H1 (cell line): ENCODE data around the gene ANKRD12. TPM values are rescaled to one million over a fixed set of nuclear protein-coding genes. Genes with fewer than 3 reads are reported as not detected.

ENCODE experiments used
- CTCF ChIA-PET: fragments of 300-600 bp; sonication (Branson Sonifier 250); formaldehyde crosslinking; loops from one replicate; lab custom pipeline; 2021; ENCODE audit not compliant: partially characterized antibody; lab: Charles Lee
- POLR2A ChIA-PET: fragments of 300-600 bp; sonication (Branson Sonifier 250); formaldehyde crosslinking; loops from one replicate; lab custom pipeline; 2021; ENCODE audit warnings: inconsistent platforms; ENCODE audit not compliant: partially characterized antibody; lab: Charles Lee
- DNase-seq, 2 experiments: peaks; one replicate each; pipeline versions ENCODE4 v3.0.0 to v3.0.0-alpha.2; 2010 to 2022; ENCODE audit warnings: low spot score in 2 of 2, low read depth in 1 of 2, mixed read lengths in 1 of 2
- FAIRE-seq: peaks from 2 replicates; lab custom pipeline; 2011; peaks lifted over from hg19 to GRCh38; lab: Jason Lieb, UNC
- H2AFZ ChIP-seq: 2 replicates; pipeline ENCODE4 v1.8.1; 2012; ENCODE audit warnings: low read length, inconsistent platforms
- H2AK5ac ChIP-seq: 2 replicates; pipeline ENCODE4 v1.6.1; 2013; ENCODE audit warnings: low read depth, low read length
- H2BK120ac ChIP-seq: replicated peaks from 2 replicates; pipeline ENCODE3; 2013; ENCODE audit warnings: low read depth, low read length, inconsistent platforms
- H2BK12ac ChIP-seq: 2 replicates; pipeline ENCODE4 v1.6.1; 2013; ENCODE audit warnings: low read depth, low read length
- H2BK15ac ChIP-seq: 2 replicates; pipeline ENCODE4 v1.6.1; 2013; ENCODE audit warnings: low read length
- H2BK20ac ChIP-seq: 2 replicates; pipeline ENCODE4 v1.6.1; 2013; ENCODE audit warnings: low read length
- H2BK5ac ChIP-seq: 2 replicates; pipeline ENCODE4 v1.6.1; 2013; ENCODE audit warnings: low read depth, low read length
- H3K14ac ChIP-seq: 2 replicates; pipeline ENCODE4 v1.6.1; 2013; ENCODE audit warnings: inconsistent platforms; ENCODE audit not compliant: insufficient read length
- H3K18ac ChIP-seq: 2 replicates; pipeline ENCODE4 v1.6.1; 2013; ENCODE audit warnings: low read length; ENCODE audit errors: extremely low read depth
- H3K23ac ChIP-seq: 2 replicates; pipeline ENCODE4 v1.6.1; 2013; ENCODE audit warnings: inconsistent platforms; ENCODE audit not compliant: insufficient read length
- H3K23me2 ChIP-seq: 2 replicates; pipeline ENCODE4 v1.6.1; 2013; ENCODE audit warnings: low read depth, low read length
- H3K27ac ChIP-seq: 2 replicates; pipeline ENCODE4 v1.6.1; 2011; ENCODE audit warnings: low read depth, low read length, inconsistent platforms
- H3K27me3 ChIP-seq, 4 experiments: replicated peaks in 1 of 4; 1 replicate in 1 of 4; 2 replicates in 3 of 4; pipeline versions ENCODE4 v1.6.1 to v1.8.1; 2011 to 2013; ENCODE audit warnings: low read length in 3 of 4, mild to moderate bottlenecking in 3 of 4, inconsistent platforms in 2 of 4, mixed read lengths in 2 of 4, moderate library complexity in 1 of 4; ENCODE audit not compliant: control insufficient read depth in 3 of 4, insufficient read depth in 3 of 4; ENCODE audit errors: extremely low read depth in 1 of 4
- H3K36me3 ChIP-seq, 4 experiments: 2 replicates each; pipeline versions ENCODE4 v1.6.1 to v1.8.1; 2011 to 2013; ENCODE audit warnings: mild to moderate bottlenecking in 4 of 4, low read length in 3 of 4, moderate library complexity in 2 of 4, control low read depth in 1 of 4, inconsistent platforms in 1 of 4; ENCODE audit not compliant: insufficient read depth in 4 of 4, control insufficient read depth in 2 of 4
- H3K4ac ChIP-seq: replicated peaks from 2 replicates; pipeline ENCODE3; 2013; ENCODE audit warnings: low read length, low read depth, mixed read lengths, inconsistent platforms; ENCODE audit not compliant: insufficient read length
- H3K4me1 ChIP-seq, 4 experiments: replicated peaks in 1 of 4; 1 replicate in 1 of 4; 2 replicates in 3 of 4; pipeline versions ENCODE4 v1.6.1 to v1.8.1; 2011 to 2013; ENCODE audit warnings: low read length in 3 of 4, inconsistent platforms in 2 of 4, mixed read lengths in 1 of 4; ENCODE audit not compliant: insufficient read depth in 4 of 4, control insufficient read depth in 3 of 4
- H3K4me2 ChIP-seq, 2 experiments: 2 replicates each; pipeline versions ENCODE4 v1.6.1 to v1.8.1; 2011 to 2013; ENCODE audit warnings: low read depth in 2 of 2, low read length in 2 of 2, control low read depth in 1 of 2, inconsistent platforms in 1 of 2, mild to moderate bottlenecking in 1 of 2; ENCODE audit not compliant: insufficient read depth in 1 of 2
- H3K4me3 ChIP-seq, 4 experiments: fragments of 200-600, 300-600 bp in 1 of 4; sonication (generic), shearing (Covaris generic), sonication (Bioruptor Twin) in 1 of 4; 2 replicates each; pipeline versions ENCODE4 v1.5.1 to v1.8.1; 2011 to 2016; ENCODE audit warnings: low read length in 4 of 4, low read depth in 3 of 4, control low read depth in 2 of 4, inconsistent platforms in 2 of 4, mild to moderate bottlenecking in 2 of 4, mixed read lengths in 1 of 4, moderate library complexity in 1 of 4; ENCODE audit not compliant: insufficient read depth in 2 of 4; ENCODE audit errors: extremely low read depth in 1 of 4
- H3K56ac ChIP-seq: replicated peaks from 2 replicates; pipeline ENCODE3; 2013; ENCODE audit warnings: low read depth, mild to moderate bottlenecking, mixed read lengths, low read length, inconsistent platforms; ENCODE audit not compliant: insufficient read length
- H3K79me1 ChIP-seq: 2 replicates; pipeline ENCODE4 v1.6.1; 2013; ENCODE audit warnings: low read depth, low read length, control low read depth
- H3K79me2 ChIP-seq, 2 experiments: 2 replicates each; pipeline versions ENCODE4 v1.6.1 to v1.8.1; 2012 to 2013; ENCODE audit warnings: low read length in 2 of 2, mild to moderate bottlenecking in 2 of 2, inconsistent platforms in 1 of 2; ENCODE audit not compliant: insufficient read depth in 2 of 2, control insufficient read depth in 1 of 2
- H3K9ac ChIP-seq, 4 experiments: replicated peaks in 1 of 4; 1 replicate in 1 of 4; 2 replicates in 3 of 4; pipeline versions ENCODE4 v1.6.1 to v1.8.1; 2011 to 2013; ENCODE audit warnings: low read depth in 3 of 4, low read length in 3 of 4, control low read depth in 2 of 4, mild to moderate bottlenecking in 2 of 4, moderate library complexity in 2 of 4, inconsistent platforms in 1 of 4; ENCODE audit errors: extremely low read depth in 1 of 4
- H3K9me3 ChIP-seq, 2 experiments: 2 replicates each; pipeline versions ENCODE4 v1.6.1 to v1.8.1; 2012 to 2013; ENCODE audit warnings: mild to moderate bottlenecking in 2 of 2, moderate library complexity in 2 of 2, control low read depth in 1 of 2, inconsistent platforms in 1 of 2, low read depth in 1 of 2, low read length in 1 of 2, mixed read lengths in 1 of 2; ENCODE audit not compliant: insufficient read depth in 2 of 2
- H4K20me1 ChIP-seq, 2 experiments: replicated peaks in 1 of 2; 2 replicates each; pipeline versions ENCODE3 to v1.8.1; 2011 to 2013; ENCODE audit warnings: inconsistent platforms in 2 of 2, low read length in 2 of 2, mild to moderate bottlenecking in 1 of 2; ENCODE audit not compliant: insufficient read depth in 2 of 2, control insufficient read depth in 1 of 2
- H4K5ac ChIP-seq: 2 replicates; pipeline ENCODE4 v1.6.1; 2013; ENCODE audit warnings: low read length, low read depth, mixed read lengths, inconsistent platforms; ENCODE audit not compliant: insufficient read length
- H4K8ac ChIP-seq: 2 replicates; pipeline ENCODE4 v1.8.0; 2013; ENCODE audit warnings: mild to moderate bottlenecking, moderate library complexity, low read length, inconsistent platforms; ENCODE audit not compliant: insufficient read depth; ENCODE audit errors: extremely low read depth
- H4K91ac ChIP-seq: replicated peaks from 2 replicates; pipeline ENCODE3; 2013; ENCODE audit warnings: low read length, mixed read lengths, inconsistent platforms; ENCODE audit not compliant: insufficient read length
- ATF2 ChIP-seq: IDR thresholded peaks from 2 replicates; pipeline ENCODE4 v1.6.1; 2012; ENCODE audit warnings: low read length, inconsistent platforms
- ATF3 ChIP-seq: IDR thresholded peaks from 2 replicates; pipeline ENCODE4 v1.6.1; 2011; ENCODE audit warnings: low read depth, mild to moderate bottlenecking, low read length; ENCODE audit not compliant: insufficient read depth
- CTBP2 ChIP-seq: IDR thresholded peaks from 2 replicates; pipeline ENCODE4 v1.7.0; 2011; ENCODE audit warnings: borderline replicate concordance, mild to moderate bottlenecking, moderate library complexity, mixed read lengths, low read length; ENCODE audit not compliant: insufficient read depth, insufficient read length
- NANOG ChIP-seq: IDR thresholded peaks from 2 replicates; pipeline ENCODE4 v1.6.1; 2011; ENCODE audit warnings: low read length, low read depth, mild to moderate bottlenecking, inconsistent platforms; ENCODE audit not compliant: insufficient read depth, poor library complexity, severe bottlenecking
- POU5F1 ChIP-seq: IDR thresholded peaks from 2 replicates; pipeline ENCODE4 v1.6.1; 2011; ENCODE audit warnings: low read depth, mild to moderate bottlenecking, low read length, moderate library complexity
- RFX5 ChIP-seq: IDR thresholded peaks from 2 replicates; pipeline ENCODE4 v1.6.1; 2011; ENCODE audit warnings: low read depth, low read length, improper control_type of control experiment, borderline replicate concordance
- SP1 ChIP-seq: IDR thresholded peaks from 2 replicates; pipeline ENCODE4 v1.6.1; 2011; ENCODE audit warnings: low read depth, low read length
- TBP ChIP-seq: IDR thresholded peaks from 2 replicates; pipeline ENCODE4 v1.6.1; 2011; ENCODE audit warnings: low read depth, low read length, improper control_type of control experiment
- WGBS, 2 experiments: shearing (Covaris generic) in 1 of 2; methylation state at CpG; one replicate each; pipeline versions ENCODE4 v1.1.6 to v1.1.7; 2013 to 2015; ENCODE audit warnings: low lambda C conversion rate in 2 of 2, mixed read lengths in 2 of 2, inconsistent platforms in 1 of 2, low coverage in 1 of 2, missing lambda C conversion rate in 1 of 2; ENCODE audit not compliant: insufficient replicate concordance in 2 of 2, insufficient coverage in 1 of 2, insufficient read length in 1 of 2; ENCODE audit errors: extremely low coverage in 1 of 2, missing lambda C conversion rate in 1 of 2; 5-methylcytosine and 5-hydroxymethylcytosine counted together
- polyA plus RNA-seq, 7 experiments: library from polyadenylated mRNA; depleted of rRNA in 3 of 7; stranded (reverse) in 5 of 7; unstranded in 2 of 7; fragments of >200 nt in 5 of 7; fragments of 200-250 nt in 2 of 7; gene quantifications; 1 replicate in 5 of 7; 2 replicates in 1 of 7; 4 replicates in 1 of 7; pipeline versions ENCODE4 v1.2.1 to v1.2.3, GENCODE V29; 2011 to 2013; ENCODE audit warnings: missing spikeins in 2 of 7, mixed read lengths in 2 of 7
- total RNA-seq: library from RNA; stranded (reverse); fragmentation: NEBNext Ultra II Directional; extraction: Animal tissue kit (Norgen Biotek cat#: 25700); gene quantifications from 2 replicates; pipeline ENCODE4 v1.2.1, GENCODE V29; 2021
- TF ChIP-seq, protein P1 (sequence below), 3 experiments: IDR thresholded peaks; 1 replicate in 2 of 3; 2 replicates in 1 of 3; pipeline versions ENCODE4 v1.5.1 to v1.6.1; 2011; ENCODE audit warnings: low read length in 3 of 3, mild to moderate bottlenecking in 3 of 3, inconsistent platforms in 2 of 3, low read depth in 1 of 3, moderate library complexity in 1 of 3; ENCODE audit not compliant: insufficient read depth in 1 of 3; ENCODE audit errors: control extremely low read depth in 1 of 3

ANKRD12 gene
- total and polyA plus RNA-seq, 2 of the 8 experiments (the other 6 are each of a cell fraction or from before 2014, with no cell fraction given) = 2.6 to 37.9 TPM

DNA sequence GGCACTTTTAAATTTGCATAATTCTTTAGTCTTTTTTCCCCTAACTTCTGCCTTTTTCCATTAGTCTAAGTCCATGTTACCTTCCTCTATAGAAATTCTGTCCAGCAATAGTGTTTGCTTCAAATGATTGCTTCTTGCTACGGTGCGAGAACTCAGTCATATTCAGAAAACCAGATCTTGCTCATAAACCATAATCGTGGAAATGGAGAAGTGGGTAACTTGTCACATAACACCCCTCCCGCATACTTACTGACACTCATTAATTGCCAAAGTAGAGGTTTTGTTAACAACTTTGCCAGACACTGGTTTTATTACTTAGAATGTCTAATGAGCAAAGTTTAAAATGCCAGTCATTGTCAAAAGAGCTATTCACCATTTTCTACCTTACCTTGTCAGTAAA lies 103.7 kb downstream of the ANKRD12 start:
- Histone ChIP-seq H3K27me3 (no peaks in the 10 kb centered on the region), H3K4me2 (no peak overlapping the region), H2BK15ac (no peak overlapping the region), H3K36me3 (peaks cover 0 to 3% (median 1%) of the 10 kb centered on the region in 4 experiments; a peak in 2 of 8 replicates), H3K23ac (no peak overlapping the region), H3K14ac (no peak overlapping the region), H3K4me1 (peaks cover 0 to 5% (median 1%) of the 10 kb centered on the region in 4 experiments; a peak in 1 of 7 replicates), H4K91ac (no peak overlapping the region), H4K8ac (no peak overlapping the region), H3K4ac (no peak overlapping the region), H3K56ac (no peak overlapping the region), H2AFZ (no peak overlapping the region), H2BK12ac (no peak overlapping the region), H4K5ac (no peak overlapping the region), H3K9me3 (no peaks in the 10 kb centered on the region), H2BK20ac (no peak overlapping the region), H3K4me3 (no peak overlapping the region), H2AK5ac (no peak overlapping the region), H3K27ac (no peak overlapping the region), H3K79me1 (no peaks in the 10 kb centered on the region), H2BK5ac (no peak overlapping the region), H3K9ac (no peak overlapping the region), H3K18ac (no peak overlapping the region), H3K79me2 (no peaks in the 10 kb centered on the region), H4K20me1 (no peaks in the 10 kb centered on the region), H3K23me2 (no peaks in the 10 kb centered on the region), H2BK120ac (no peak overlapping the region)
- ChIA-PET POLR2A (interaction anchor here (1.0 kb wide), 1 partner anchor 125 kb away, joined by 4 read pairs; no protein-coding TSS in a partner anchor), CTCF (no interaction called here)
- DNase-seq (no peak), FAIRE-seq (no peak)
- WGBS, 2 experiments = 92% methylated on average over 4 of the region's 4 CpGs; no CpG with 5 or more reads in 1 of the 2 experiments
- no peak for TF ChIP-seq RFX5
- TF ChIP-seq, protein P1, sequence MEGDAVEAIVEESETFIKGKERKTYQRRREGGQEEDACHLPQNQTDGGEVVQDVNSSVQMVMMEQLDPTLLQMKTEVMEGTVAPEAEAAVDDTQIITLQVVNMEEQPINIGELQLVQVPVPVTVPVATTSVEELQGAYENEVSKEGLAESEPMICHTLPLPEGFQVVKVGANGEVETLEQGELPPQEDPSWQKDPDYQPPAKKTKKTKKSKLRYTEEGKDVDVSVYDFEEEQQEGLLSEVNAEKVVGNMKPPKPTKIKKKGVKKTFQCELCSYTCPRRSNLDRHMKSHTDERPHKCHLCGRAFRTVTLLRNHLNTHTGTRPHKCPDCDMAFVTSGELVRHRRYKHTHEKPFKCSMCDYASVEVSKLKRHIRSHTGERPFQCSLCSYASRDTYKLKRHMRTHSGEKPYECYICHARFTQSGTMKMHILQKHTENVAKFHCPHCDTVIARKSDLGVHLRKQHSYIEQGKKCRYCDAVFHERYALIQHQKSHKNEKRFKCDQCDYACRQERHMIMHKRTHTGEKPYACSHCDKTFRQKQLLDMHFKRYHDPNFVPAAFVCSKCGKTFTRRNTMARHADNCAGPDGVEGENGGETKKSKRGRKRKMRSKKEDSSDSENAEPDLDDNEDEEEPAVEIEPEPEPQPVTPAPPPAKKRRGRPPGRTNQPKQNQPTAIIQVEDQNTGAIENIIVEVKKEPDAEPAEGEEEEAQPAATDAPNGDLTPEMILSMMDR (IDR thresholded peaks at IDR 0.05; ENCODE audit: control extremely low read depth in 1 of 3, insufficient read depth in 1 of 3, low read depth in 1 of 3, low read length in 3 of 3) = no peak
- TF ChIP-seq ATF2 = no peak
- no peak for TF ChIP-seq ATF3
- no peak for TF ChIP-seq CTBP2
- no peak for TF ChIP-seq SP1
- no peak for TF ChIP-seq NANOG
- no peak for TF ChIP-seq TBP
- TF ChIP-seq POU5F1 = no peak
